Pancreas (tissue), 10 donors: Measurements from ENCODE around the gene ROPN1L. TPM values are rescaled to one million over a fixed set of nuclear protein-coding genes. Genes with fewer than 3 reads are reported as not detected.

Source experiments
- ATAC-seq, 4 donors: fragments of 200-7000 bp; cut with Tn5 transposase; one replicate each; pipeline versions ENCODE4 v1.8.0 to v1.9.1; 2020; ENCODE audit warnings: mild to moderate bottlenecking in 4 of 4, moderate library complexity in 4 of 4
- DNase-seq, 6 donors: peaks; one replicate each; pipeline ENCODE4 v3.0.0-alpha.2; 2020
- FAIRE-seq: peaks from 2 replicates; lab custom pipeline; 2012; peaks lifted over from hg19 to GRCh38; lab: Jason Lieb, UNC
- H3K27ac ChIP-seq, 4 donors: fragments of 200-600 bp; sonication (generic); 1 replicate in 3 of 4; 2 replicates in 1 of 4; pipeline versions ENCODE4 v1.5.0 to v1.8.0; 2020
- H3K27me3 ChIP-seq, 4 donors: fragments of 200-600 bp; one replicate each; pipeline ENCODE4 v1.8.0; 2021
- H3K36me3 ChIP-seq, 3 donors: fragments of 200-600 bp; sonication (generic) in 1 of 3; one replicate each; pipeline versions ENCODE4 v1.5.0 to v1.8.0; 2020 to 2021
- H3K4me1 ChIP-seq, 3 donors: fragments of 200-600 bp; one replicate each; pipeline ENCODE4 v1.8.0; 2021
- H3K4me3 ChIP-seq, 4 donors: fragments of 200-600 bp; sonication (generic) in 2 of 4; one replicate each; pipeline versions ENCODE4 v1.5.0 to v1.8.0; 2020 to 2021
- H3K9me3 ChIP-seq, 4 donors: fragments of 200-600 bp; one replicate each; pipeline ENCODE4 v1.8.0; 2021
- WGBS, 2 donors: extraction: QIAGEN DNeasy Blood & Tissue Kit; methylation state at CpG; one replicate each; pipeline ENCODE4 v1.1.7; 2013; 5-methylcytosine and 5-hydroxymethylcytosine counted together
- intact Hi-C, 3 donors: fragments of 100-400 bp; cut with DNase I; formaldehyde crosslinking; loops; one replicate each; pipeline versions ENCODE4 v1.11.1 to v1.14.2; 2022
- polyA plus RNA-seq, 2 donors: library from polyadenylated mRNA; stranded (reverse); fragments of 200-250 nt; gene quantifications; one replicate each; pipeline ENCODE4 v1.2.3, GENCODE V29; 2013
- total RNA-seq, 6 donors: library from RNA; stranded (reverse); fragmentation: NEBNext Ultra II Directional in 4 of 6; extraction: Animal tissue kit (Norgen Biotek cat#: 25700) in 4 of 6; gene quantifications; one replicate each; pipeline versions ENCODE4 v1.2.1 to v1.2.4, GENCODE V29; 2021 to 2023
- TF ChIP-seq, protein P1 (sequence below), 4 donors: fragments of 200-600 bp; sonication (generic) in 3 of 4; IDR thresholded peaks; one replicate each; pipeline versions ENCODE4 v1.5.0 to v1.8.0; 2021; ENCODE audit warnings: antibody characterized with exemption in 4 of 4
- donor health status: healthy with polysubstance abuse.
- donor health status: DM: no; HTN: no; CAD: no; lungs with moderate emphysema.
- donor health status: DM: no; HTN: no; CAD: no.
- donor health status: control.
- donor health status: control.
- donor health status: Bipolar disorder and iron deficiency.
- donor health status: DM: yes; HTN: yes; CAD: no.
- donor health status: DM: no; HTN: no; CAD: no.
- donor health status: DM: no; HTN: no; CAD: no.
- donor health status: DM: yes; HTN: yes; CAD: no.

ROPN1L gene
- total and polyA plus RNA-seq, 8 donors, result 0.18 to 1.9 (median 0.60) TPM

DNA sequence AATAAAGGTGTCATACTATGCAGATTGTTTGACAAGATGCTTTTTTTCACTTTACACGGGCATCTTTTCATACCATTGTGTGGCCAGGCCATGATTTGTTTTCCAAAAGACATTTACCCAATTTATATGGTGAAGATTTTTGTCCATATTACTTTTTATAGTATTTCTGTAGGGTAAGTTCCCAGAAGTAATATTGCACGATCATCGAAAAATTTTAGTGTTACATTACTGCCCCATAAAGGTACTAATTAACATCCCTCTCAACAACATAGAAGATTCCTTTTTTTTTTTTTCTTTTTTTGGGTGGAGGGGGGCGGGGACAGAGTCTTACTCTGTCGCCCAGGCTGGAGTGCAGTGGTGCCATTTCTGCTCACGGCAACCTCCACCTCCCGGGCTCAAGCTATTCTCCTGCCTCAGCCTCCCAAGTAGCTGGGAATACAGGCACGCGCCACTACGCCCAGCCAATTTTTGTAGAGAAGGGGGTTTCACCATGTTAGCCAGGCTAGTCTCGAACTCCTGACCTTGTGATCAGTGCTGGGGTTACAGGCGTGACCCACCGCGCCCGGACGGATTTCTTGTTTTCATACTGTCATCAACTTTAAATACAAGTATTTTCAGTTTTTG lies 1.2 kb upstream of the ROPN1L start:
- TF ChIP-seq, protein P1, sequence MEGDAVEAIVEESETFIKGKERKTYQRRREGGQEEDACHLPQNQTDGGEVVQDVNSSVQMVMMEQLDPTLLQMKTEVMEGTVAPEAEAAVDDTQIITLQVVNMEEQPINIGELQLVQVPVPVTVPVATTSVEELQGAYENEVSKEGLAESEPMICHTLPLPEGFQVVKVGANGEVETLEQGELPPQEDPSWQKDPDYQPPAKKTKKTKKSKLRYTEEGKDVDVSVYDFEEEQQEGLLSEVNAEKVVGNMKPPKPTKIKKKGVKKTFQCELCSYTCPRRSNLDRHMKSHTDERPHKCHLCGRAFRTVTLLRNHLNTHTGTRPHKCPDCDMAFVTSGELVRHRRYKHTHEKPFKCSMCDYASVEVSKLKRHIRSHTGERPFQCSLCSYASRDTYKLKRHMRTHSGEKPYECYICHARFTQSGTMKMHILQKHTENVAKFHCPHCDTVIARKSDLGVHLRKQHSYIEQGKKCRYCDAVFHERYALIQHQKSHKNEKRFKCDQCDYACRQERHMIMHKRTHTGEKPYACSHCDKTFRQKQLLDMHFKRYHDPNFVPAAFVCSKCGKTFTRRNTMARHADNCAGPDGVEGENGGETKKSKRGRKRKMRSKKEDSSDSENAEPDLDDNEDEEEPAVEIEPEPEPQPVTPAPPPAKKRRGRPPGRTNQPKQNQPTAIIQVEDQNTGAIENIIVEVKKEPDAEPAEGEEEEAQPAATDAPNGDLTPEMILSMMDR (IDR thresholded peaks at IDR 0.05), result no peak
- peak overlapping the region in 1 of 4 donors; percentile 62 for H3K4me3 ChIP-seq
- ATAC-seq, result no peak
- DNase-seq, result no peak
- no peaks in the 10 kb centered on the region for H3K9me3 ChIP-seq
- peaks cover 0 to 12% (median 8%) of the 10 kb centered on the region in 3 donors for H3K4me1 ChIP-seq
- no peaks in the 10 kb centered on the region for H3K27me3 ChIP-seq
- intact Hi-C loops, result no loop called here
- 53 to 61% methylated on average over 16 of the region's 16 CpGs for WGBS, 2 donors
- no peak overlapping the region for H3K27ac ChIP-seq
- no peak for FAIRE-seq
- no peaks in the 10 kb centered on the region for H3K36me3 ChIP-seq

DNA sequence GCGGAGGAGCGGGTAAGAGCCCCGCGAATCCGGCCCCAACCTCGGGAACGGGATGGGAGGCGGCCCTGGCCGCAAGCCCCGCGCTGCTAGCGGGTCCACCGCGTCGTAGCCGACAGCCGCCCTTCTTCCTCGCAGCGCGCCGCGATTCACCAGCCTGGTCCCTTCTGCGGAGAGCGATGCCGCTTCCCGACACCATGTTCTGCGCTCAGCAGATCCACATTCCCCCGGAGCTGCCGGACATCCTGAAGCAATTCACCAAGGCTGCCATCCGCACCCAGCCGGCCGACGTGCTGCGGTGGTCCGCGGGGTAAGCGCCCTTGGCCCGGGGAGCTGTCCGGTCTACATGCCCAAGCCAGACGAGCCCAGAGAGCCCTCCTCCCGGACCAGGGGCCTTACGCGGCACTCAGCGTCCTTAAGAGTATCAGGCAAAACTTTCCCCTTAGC lies 335 bp downstream of the ROPN1L start:
- no peak for FAIRE-seq
- Histone ChIP-seq H3K4me1 (peaks cover 0 to 12% (median 8%) of the 10 kb centered on the region in 3 donors), H3K27ac (peak overlapping the region in 1 of 4 donors; percentile 79), H3K36me3 (no peaks in the 10 kb centered on the region), H3K27me3 (no peaks in the 10 kb centered on the region), H3K4me3 (peak overlapping the region; percentile 47 to 75 (median 67)), H3K9me3 (no peaks in the 10 kb centered on the region)
- ATAC-seq, result peak; percentile 47 to 60 (median 55)
- no peak for DNase-seq
- TF ChIP-seq, protein P1 (IDR thresholded peaks at IDR 0.05), result no peak
- 0 to 1% methylated on average over 36 to 44 of the region's 44 CpGs for WGBS, 2 donors
- intact Hi-C loops, result no loop called here

- DNase-seq, result no peak
- Histone ChIP-seq H3K27me3 (no peaks in the 10 kb centered on the region), H3K27ac (no peak overlapping the region), H3K4me1 (peaks cover 0 to 12% (median 8%) of the 10 kb centered on the region in 3 donors), H3K9me3 (no peaks in the 10 kb centered on the region), H3K4me3 (peak overlapping the region in 2 of 4 donors; percentile 62 to 75), H3K36me3 (no peaks in the 10 kb centered on the region)
- ATAC-seq, result no peak
- FAIRE-seq, result no peak
- intact Hi-C loops, result no loop called here
- TF ChIP-seq, protein P1 (IDR thresholded peaks at IDR 0.05), result no peak
- 23 to 25% methylated on average over 4 of the region's 4 CpGs for whole genome bisulfite sequencing, 2 donors
These were observed 897 bp downstream of the ROPN1L start for GRCh38 chr5:10442576-10442975.

- DNase-seq (no peak), FAIRE-seq (no peak), ATAC-seq (no peak)
- no peaks in the 10 kb centered on the region for H3K36me3 ChIP-seq
- H3K9me3 ChIP-seq, result no peaks in the 10 kb centered on the region
- TF ChIP-seq, protein P1 (IDR thresholded peaks at IDR 0.05), result no peak
- no peak overlapping the region for H3K4me3 ChIP-seq
- H3K4me1 ChIP-seq, result peaks cover 0 to 7% (median 2%) of the 10 kb centered on the region in 3 donors
- intact Hi-C loops, result loop anchor here in 1 of 3 donors (5.0 kb wide), 1 partner anchor 182 kb away; no protein-coding TSS in a partner anchor
- 74 to 85% methylated on average over 8 of the region's 8 CpGs for WGBS, 2 donors
- no peaks in the 10 kb centered on the region for H3K27me3 ChIP-seq
- H3K27ac ChIP-seq, result no peak overlapping the region
These were observed 3.7 kb downstream of the ROPN1L start for GRCh38 chr5:10445352-10445751.

GRCh38 chr5:10446490-10446889 lies 4.8 kb downstream of the ROPN1L start:
- intact Hi-C loops, result loop anchor here in 1 of 3 donors (5.0 kb wide), 1 partner anchor 181 kb away; no protein-coding TSS in a partner anchor

More at GRCh38 chr5:10446490-10446889, 4.8 kb downstream of the ROPN1L start:
- H3K27me3 ChIP-seq, result no peaks in the 10 kb centered on the region
- TF ChIP-seq, protein P1 (IDR thresholded peaks at IDR 0.05), result no peak
- peaks cover 0 to 6% (median 0%) of the 10 kb centered on the region in 3 donors for H3K4me1 ChIP-seq
- ATAC-seq (no peak), DNase-seq (no peak), FAIRE-seq (no peak)
- no peaks in the 10 kb centered on the region for H3K36me3 ChIP-seq
- H3K4me3 ChIP-seq, result no peak overlapping the region
- H3K27ac ChIP-seq, result no peak overlapping the region
- WGBS, 2 donors, result 65 to 70% methylated on average over 7 of the region's 7 CpGs
- H3K9me3 ChIP-seq, result no peaks in the 10 kb centered on the region
